Activated naive CD4-positive, alpha-beta T cell (primary cell): Measurements from ENCODE around the gene RPL26.

ENCODE experiments used
- DNase-seq, 4 experiments: peaks; one replicate each; lab custom pipeline; 2025; lab: John Stamatoyannopoulos, UW

Gene RPL26

GRCh38 chr17:8383143-8383822, at the start of gene RPL26:
RPL26 (minus strand) TSS chr17:8383193; CDS start chr17:8382310, 883 bp downstream.
- DNase-seq = peak; percentile 85 to 91 (median 88)

GRCh38 chr17:8430966-8431365, 48.0 kb upstream of the RPL26 start:
- no peak for DNase-seq

- no peak for DNase-seq
Observed at GRCh38 chr17:8426802-8427201, 43.8 kb upstream of the RPL26 start.

- no peak for DNase-seq
Observed at GRCh38 chr17:8426094-8426720, 43.2 kb upstream of the RPL26 start.

- no peak for DNase-seq
Observed at GRCh38 chr17:8421571-8421970, 38.6 kb upstream of the RPL26 start.

GRCh38 chr17:8420041-8420934, 37.3 kb upstream of the RPL26 start:
- no peak for DNase-seq

- no peak for DNase-seq
Observed at GRCh38 chr17:8419305-8419704, 36.3 kb upstream of the RPL26 start.

- no peak for DNase-seq
Observed at GRCh38 chr17:8418471-8418870, 35.5 kb upstream of the RPL26 start.

GRCh38 chr17:8417806-8418205, 34.8 kb upstream of the RPL26 start:
- DNase-seq = no peak

- no peak for DNase-seq
Observed at GRCh38 chr17:8413938-8414337, 30.9 kb upstream of the RPL26 start.

- no peak for DNase-seq
Observed at GRCh38 chr17:8413328-8413727, 30.3 kb upstream of the RPL26 start.

- DNase-seq = no peak
Observed at GRCh38 chr17:8412089-8412488, 29.1 kb upstream of the RPL26 start.

GRCh38 chr17:8410883-8411238, 27.9 kb upstream of the RPL26 start:
- DNase-seq = no peak

GRCh38 chr17:8409966-8410882, 27.2 kb upstream of the RPL26 start:
- peak; percentile 14 to 72 (median 62) for DNase-seq

- DNase-seq = no peak
Observed at GRCh38 chr17:8408371-8408770, 25.4 kb upstream of the RPL26 start.

GRCh38 chr17:8406174-8406573, 23.2 kb upstream of the RPL26 start:
- DNase-seq = no peak

GRCh38 chr17:8405499-8406016, 22.6 kb upstream of the RPL26 start:
- DNase-seq = no peak

GRCh38 chr17:8402921-8403536, 20.0 kb upstream of the RPL26 start:
- DNase-seq = no peak

GRCh38 chr17:8401107-8401506, 18.1 kb upstream of the RPL26 start:
- no peak for DNase-seq

GRCh38 chr17:8398980-8399379, 16.0 kb upstream of the RPL26 start:
- no peak for DNase-seq

- no peak for DNase-seq
Observed at GRCh38 chr17:8397636-8398035, 14.6 kb upstream of the RPL26 start, which contains the start of gene RNF222. RNF222 (minus strand) TSS chr17:8397827; CDS start chr17:8393461, 4,366 bp downstream.
